ENCODE measurements around the gene GP1BA. TPM values are rescaled to one million over a fixed set of nuclear protein-coding genes. Genes with fewer than 3 reads are reported as not detected.

Gene GP1BA
- total and polyA plus RNA-seq, 2 of the 8 experiments (the other 6 are each of a cell fraction or from before 2014, with no cell fraction given), result not detected

- Histone ChIP-seq H3K4me2 (ENCODE audit: insufficient read depth in 1 of 2, low read depth in 2 of 2, low read length in 2 of 2) (peak overlapping the region; percentile 92 to 99), H4K91ac (replicated peaks; ENCODE audit: insufficient read length, low read length) (peak overlapping the region; percentile 63), H2BK120ac (replicated peaks; ENCODE audit: low read depth, low read length) (no peak overlapping the region), H3K36me3 (ENCODE audit: control insufficient read depth in 2 of 4, insufficient read depth in 4 of 4, low read length in 3 of 4) (peaks cover 0 to 11% (median 0%) of the 10 kb centered on the region in 4 experiments; a peak in 1 of 8 replicates), H3K4ac (replicated peaks; ENCODE audit: insufficient read length, low read depth, low read length) (peak overlapping the region; percentile 71), H2BK15ac (ENCODE audit: low read length) (no peak overlapping the region), H3K27ac (ENCODE audit: low read depth, low read length) (peak overlapping the region; percentile 96), H3K18ac (ENCODE audit: extremely low read depth, low read length) (peak overlapping the region; percentile 97), H4K5ac (ENCODE audit: insufficient read length, low read depth, low read length) (peak overlapping the region; percentile 74), H2BK20ac (ENCODE audit: low read length) (no peak overlapping the region), H4K8ac (ENCODE audit: extremely low read depth, insufficient read depth, low read length) (peak overlapping the region; percentile 92; the same call in 1 of the 2 replicates), H3K27me3 (replicated peaks in 1 of 4; ENCODE audit: control insufficient read depth in 3 of 4, extremely low read depth in 1 of 4, insufficient read depth in 3 of 4, low read length in 3 of 4) (peaks cover 0 to under 1% (median 0%) of the 10 kb centered on the region in 4 experiments; a peak in 2 of 7 replicates), H3K23me2 (ENCODE audit: low read depth, low read length) (peaks cover 19% of the 10 kb centered on the region; the same call in 1 of the 2 replicates), H3K79me1 (ENCODE audit: low read depth, low read length) (peaks cover 3% of the 10 kb centered on the region; the same call in 1 of the 2 replicates), H3K23ac (ENCODE audit: insufficient read length) (no peak overlapping the region), H4K20me1 (replicated peaks in 1 of 2; ENCODE audit: control insufficient read depth in 1 of 2, insufficient read depth in 2 of 2, low read length in 2 of 2) (peaks cover under 1 to 4% of the 10 kb centered on the region in 2 experiments), H3K4me1 (replicated peaks in 1 of 4; ENCODE audit: control insufficient read depth in 3 of 4, insufficient read depth in 4 of 4, low read length in 3 of 4) (peaks cover 2 to 14% (median 8%) of the 10 kb centered on the region in 4 experiments), H2BK5ac (ENCODE audit: low read depth, low read length) (peak overlapping the region; percentile 99), H2AK5ac (ENCODE audit: low read depth, low read length) (no peak overlapping the region; the same call in 1 of the 2 replicates), H3K14ac (ENCODE audit: insufficient read length) (no peak overlapping the region), H2BK12ac (ENCODE audit: low read depth, low read length) (peak overlapping the region; percentile 84), H3K56ac (replicated peaks; ENCODE audit: insufficient read length, low read depth, low read length) (peak overlapping the region; percentile 83), H3K9me3 (ENCODE audit: insufficient read depth in 2 of 2, low read depth in 1 of 2, low read length in 1 of 2) (no peaks in the 10 kb centered on the region), H2AFZ (ENCODE audit: low read length) (no peak overlapping the region), H3K79me2 (ENCODE audit: control insufficient read depth in 1 of 2, insufficient read depth in 2 of 2, low read length in 2 of 2) (peaks cover 0 to 16% of the 10 kb centered on the region in 2 experiments; a peak in 2 of 4 replicates), H3K9ac (replicated peaks in 1 of 4; ENCODE audit: extremely low read depth in 1 of 4, low read depth in 3 of 4, low read length in 3 of 4) (peak overlapping the region; percentile 61 to 93 (median 88)), H3K4me3 (ENCODE audit: extremely low read depth in 1 of 4, insufficient read depth in 2 of 4, low read depth in 3 of 4, low read length in 4 of 4) (peak overlapping the region; percentile 71 to 90 (median 85))
- POLR2A ChIA-PET (ENCODE audit: partially characterized antibody), result interaction anchor here (0.6 to 32.4 kb wide), 20 partner anchors 11 to 1532 kb away, joined by 3 to 987 read pairs (median 4); partner anchors contain the start of genes C17orf107, CAMTA2, ENO3 and INCA1
- peak; percentile 99 for FAIRE-seq
- 1% methylated on average over 42 of the region's 42 CpGs; no CpG with 5 or more reads in 1 of the 2 experiments for WGBS, 2 experiments (ENCODE audit: extremely low coverage in 1 of 2, insufficient coverage in 1 of 2, insufficient read length in 1 of 2, insufficient replicate concordance in 2 of 2, low coverage in 1 of 2, low lambda C conversion rate in 2 of 2, missing lambda C conversion rate in 1 of 2)
- DNase-seq (ENCODE audit: low read depth in 1 of 2, low spot score in 2 of 2), result peak; percentile 85 to 99
- CTCF ChIA-PET (ENCODE audit: partially characterized antibody), result interaction anchor here (0.6 to 7.3 kb wide), 10 partner anchors 10 to 196 kb away, joined by 3 to 41 read pairs (median 6); partner anchors contain the start of genes ENO3, PFN1 and SLC25A11
- peak; percentile 84 for TF ChIP-seq MAX (IDR thresholded peaks at IDR 0.05)
- no peak for TF ChIP-seq RNF2 (IDR thresholded peaks at IDR 0.05; ENCODE audit: borderline replicate concordance, low read depth, low read length, missing control alignments, poor library complexity, severe bottlenecking)
- TF ChIP-seq CREB1 (IDR thresholded peaks at IDR 0.05), result peak; percentile 66; the same call in 1 of the 2 replicates
- TF ChIP-seq TAF1 (IDR thresholded peaks at IDR 0.05; ENCODE audit: low read depth, low read length), result peak; percentile 21; the same call in 1 of the 2 replicates
- TF ChIP-seq SIN3A (conservative IDR thresholded peaks at IDR 0.05 in 1 of 2, IDR thresholded peaks at IDR 0.05 in 1 of 2; ENCODE audit: low read depth in 1 of 2, low read length in 2 of 2), result no peak
- TF ChIP-seq KDM4A (IDR thresholded peaks at IDR 0.05; ENCODE audit: low read depth, low read length, severe bottlenecking), result peak; percentile 58
- TF ChIP-seq TAF7 (optimal IDR thresholded peaks at IDR 0.05; ENCODE audit: borderline replicate concordance, low read depth, low read length), result peak; percentile 38
- TF ChIP-seq PHF8 (conservative IDR thresholded peaks at IDR 0.05; ENCODE audit: low read depth, low read length), result peak; percentile 50; the same call in 1 of the 2 replicates
- no peak for TF ChIP-seq RAD21 (IDR thresholded peaks at IDR 0.05 in 1 of 2, conservative IDR thresholded peaks at IDR 0.05 in 1 of 2; ENCODE audit: low read depth in 2 of 2, low read length in 2 of 2)
Observed at GRCh38 chr17:4966844-4967538, 34.9 kb downstream of the GP1BA start.
